NCI-H446 treated with DMSO at 0.1 percent for 48 hours (cell line): ENCODE results near the gene SGK2.

Experiments
- DNase-seq: peaks from one replicate; lab custom pipeline; 2025; lab: John Stamatoyannopoulos, UW

The SGK2 gene

GRCh38 chr20:43558412-43559146 lies at the start of gene SGK2:
Gene SGK2, plus strand, starts transcription at chr20:43559027. Its CDS starts 7,469 bp downstream, at chr20:43566496.
- no peak for DNase-seq

GRCh38 chr20:43511879-43512278 lies 46.9 kb upstream of the SGK2 start:
- DNase-seq = no peak

GRCh38 chr20:43513372-43513930 lies 45.4 kb upstream of the SGK2 start:
- DNase-seq = no peak

- DNase-seq = peak; percentile 93
These were observed 44.7 kb upstream of the SGK2 start for GRCh38 chr20:43513931-43514647.

GRCh38 chr20:43514648-43514999 lies 44.2 kb upstream of the SGK2 start:
- no peak for DNase-seq

- DNase-seq = no peak
These were observed 43.2 kb upstream of the SGK2 start for GRCh38 chr20:43515628-43516027.

GRCh38 chr20:43516251-43516824 lies 42.5 kb upstream of the SGK2 start:
- DNase-seq = no peak

- DNase-seq = no peak
These were observed 38.7 kb upstream of the SGK2 start for GRCh38 chr20:43520074-43520630.

- peak; percentile 51 for DNase-seq
These were observed 33.8 kb upstream of the SGK2 start for GRCh38 chr20:43525021-43525420.

- DNase-seq = no peak
These were observed 30.5 kb upstream of the SGK2 start for GRCh38 chr20:43528258-43528875.

GRCh38 chr20:43529051-43529450 lies 29.8 kb upstream of the SGK2 start:
- DNase-seq = no peak

GRCh38 chr20:43529457-43530153 lies 29.2 kb upstream of the SGK2 start:
- no peak for DNase-seq

- DNase-seq = no peak
These were observed 28.3 kb upstream of the SGK2 start for GRCh38 chr20:43530321-43531090.

GRCh38 chr20:43531091-43531443 lies 27.8 kb upstream of the SGK2 start:
- DNase-seq = no peak

- DNase-seq = no peak
These were observed 26.3 kb upstream of the SGK2 start for GRCh38 chr20:43532416-43533055.

- no peak for DNase-seq
These were observed 25.8 kb upstream of the SGK2 start for GRCh38 chr20:43533060-43533459.

GRCh38 chr20:43534016-43534415 lies 24.8 kb upstream of the SGK2 start:
- no peak for DNase-seq

- DNase-seq = no peak
These were observed 24.0 kb upstream of the SGK2 start for GRCh38 chr20:43534791-43535350.

- no peak for DNase-seq
These were observed 23.3 kb upstream of the SGK2 start for GRCh38 chr20:43535370-43536004.
